Vagina (tissue), 2 donors: Measurements from ENCODE around the gene IGFLR1. TPM values are rescaled to one million over a fixed set of nuclear protein-coding genes. Genes with fewer than 3 reads are reported as not detected.

Source experiments
- DNase-seq, 2 donors: peaks; one replicate each; pipeline ENCODE4 v3.0.0-alpha.2; 2017; ENCODE audit errors: extremely low spot score in 2 of 2
- H3K27ac ChIP-seq: fragments of 200-600 bp; sonication (generic); one replicate; pipeline ENCODE4 v1.5.1; 2019
- H3K27me3 ChIP-seq: fragments of 200-600 bp; sonication (generic); one replicate; pipeline ENCODE4 v1.5.1; 2019
- H3K36me3 ChIP-seq, 2 donors: fragments of 200-600 bp; sonication (generic); one replicate each; pipeline ENCODE4 v1.5.1; 2017 to 2019
- H3K4me1 ChIP-seq: fragments of 200-600 bp; sonication (generic); one replicate; pipeline ENCODE4 v1.5.1; 2019
- H3K4me3 ChIP-seq, 2 donors: fragments of 200-600 bp; sonication (generic); 1 replicate in 1 of 2; 2 replicates in 1 of 2; pipeline ENCODE4 v1.5.1; 2016 to 2019
- H3K9me3 ChIP-seq: fragments of 200-600 bp; sonication (generic); one replicate; pipeline ENCODE4 v1.5.1; 2019
- POLR2A ChIP-seq, 2 donors: fragments of 450-650 bp; IDR thresholded peaks; one replicate each; pipeline ENCODE4 v1.6.1; 2017; ENCODE audit warnings: antibody characterized with exemption in 2 of 2, mild to moderate bottlenecking in 2 of 2, moderate library complexity in 2 of 2
- POLR2AphosphoS5 ChIP-seq, 2 donors: sonication (generic); formaldehyde crosslinking; IDR thresholded peaks; one replicate each; pipeline ENCODE4 v1.9.0; 2017; ENCODE audit warnings: antibody characterized with exemption in 2 of 2, mild to moderate bottlenecking in 2 of 2, low read depth in 1 of 2; ENCODE audit not compliant: insufficient read depth in 1 of 2
- intact Hi-C: fragments of 100-400 bp; cut with DNase I; formaldehyde crosslinking; loops from one replicate; pipeline ENCODE4 v1.15.1; 2023
- total RNA-seq: library from RNA; depleted of rRNA; stranded (reverse); fragments of >200 nt; gene quantifications from one replicate; pipeline ENCODE4 v1.2.3, GENCODE V29; 2016
- TF ChIP-seq, protein P1 (sequence below), 3 experiments: fragments of 450-650 bp in 2 of 3; fragments of 200-600 bp in 1 of 3; sonication (generic) in 1 of 3; IDR thresholded peaks; one replicate each; pipeline ENCODE4 v1.5.1; 2017 to 2019; ENCODE audit warnings: antibody characterized with exemption in 3 of 3, mild to moderate bottlenecking in 2 of 3, moderate library complexity in 2 of 3

Gene IGFLR1
- total RNA-seq, 1 donor from 2014 or later: 7.4 TPM

DNA sequence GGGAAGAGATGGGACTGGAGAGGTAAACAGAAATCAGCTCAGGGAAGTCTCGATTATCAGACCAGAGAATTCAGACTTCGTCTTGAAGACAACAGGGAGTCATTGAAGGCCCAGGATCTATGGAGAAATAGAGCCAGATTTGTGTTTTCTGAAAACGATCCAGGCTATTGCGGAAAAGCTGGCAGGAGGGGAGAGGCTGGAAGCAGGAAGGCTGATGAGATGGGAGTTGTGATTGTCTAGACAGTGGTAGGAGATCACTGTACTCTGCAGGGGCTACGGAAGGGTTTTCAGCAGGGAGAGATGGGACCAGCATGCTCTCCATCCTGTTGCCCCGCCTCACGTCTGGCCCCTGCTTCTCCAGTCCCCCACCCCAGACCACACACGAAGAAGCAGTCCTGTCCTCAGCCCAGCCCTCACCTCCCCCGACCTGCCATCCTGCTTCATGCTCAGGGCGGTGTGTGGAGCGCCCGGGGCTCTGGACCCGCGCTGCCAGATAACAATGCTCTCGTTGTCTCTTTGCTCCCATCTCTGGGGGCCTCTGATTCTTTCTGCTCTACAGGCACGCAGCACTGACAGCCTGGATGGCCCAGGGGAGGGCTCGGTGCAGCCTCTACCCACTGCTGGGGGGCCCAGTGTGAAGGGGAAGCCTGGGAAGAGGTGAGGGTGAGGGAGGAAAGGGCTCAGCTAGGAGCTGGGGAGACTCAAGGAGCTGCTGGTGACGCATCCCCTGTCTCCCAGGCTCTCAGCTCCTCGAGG, 35.0 kb upstream of the IGFLR1 start:
- Histone ChIP-seq H3K4me1 (peaks cover 20% of the 10 kb centered on the region), H3K4me3 (no peak overlapping the region), H3K27ac (no peak overlapping the region), H3K36me3 (peaks cover 0 to 22% of the 10 kb centered on the region in 2 donors), H3K27me3 (no peaks in the 10 kb centered on the region), H3K9me3 (no peaks in the 10 kb centered on the region)
- no peak for DNase-seq
- no peak for TF ChIP-seq POLR2A (IDR thresholded peaks at IDR 0.05)
- no peak for TF ChIP-seq POLR2AphosphoS5 (IDR thresholded peaks at IDR 0.05; ENCODE audit: insufficient read depth in 1 of 2, low read depth in 1 of 2)
- TF ChIP-seq, protein P1, sequence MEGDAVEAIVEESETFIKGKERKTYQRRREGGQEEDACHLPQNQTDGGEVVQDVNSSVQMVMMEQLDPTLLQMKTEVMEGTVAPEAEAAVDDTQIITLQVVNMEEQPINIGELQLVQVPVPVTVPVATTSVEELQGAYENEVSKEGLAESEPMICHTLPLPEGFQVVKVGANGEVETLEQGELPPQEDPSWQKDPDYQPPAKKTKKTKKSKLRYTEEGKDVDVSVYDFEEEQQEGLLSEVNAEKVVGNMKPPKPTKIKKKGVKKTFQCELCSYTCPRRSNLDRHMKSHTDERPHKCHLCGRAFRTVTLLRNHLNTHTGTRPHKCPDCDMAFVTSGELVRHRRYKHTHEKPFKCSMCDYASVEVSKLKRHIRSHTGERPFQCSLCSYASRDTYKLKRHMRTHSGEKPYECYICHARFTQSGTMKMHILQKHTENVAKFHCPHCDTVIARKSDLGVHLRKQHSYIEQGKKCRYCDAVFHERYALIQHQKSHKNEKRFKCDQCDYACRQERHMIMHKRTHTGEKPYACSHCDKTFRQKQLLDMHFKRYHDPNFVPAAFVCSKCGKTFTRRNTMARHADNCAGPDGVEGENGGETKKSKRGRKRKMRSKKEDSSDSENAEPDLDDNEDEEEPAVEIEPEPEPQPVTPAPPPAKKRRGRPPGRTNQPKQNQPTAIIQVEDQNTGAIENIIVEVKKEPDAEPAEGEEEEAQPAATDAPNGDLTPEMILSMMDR (IDR thresholded peaks at IDR 0.05): no peak
- intact Hi-C loops: loop anchor here (10.0 kb wide), 1 partner anchor 158 kb away; the partner anchor contains the start of gene LRFN3

- Histone ChIP-seq H3K36me3 (peaks cover 0 to 17% of the 10 kb centered on the region in 2 donors), H3K27me3 (no peaks in the 10 kb centered on the region), H3K4me1 (peaks cover 20% of the 10 kb centered on the region), H3K9me3 (no peaks in the 10 kb centered on the region), H3K27ac (peak overlapping the region; percentile 46), H3K4me3 (peak overlapping the region; percentile 57 to 87)
- TF ChIP-seq, protein P1 (IDR thresholded peaks at IDR 0.05): no peak
- TF ChIP-seq POLR2AphosphoS5 (IDR thresholded peaks at IDR 0.05; ENCODE audit: insufficient read depth in 1 of 2, low read depth in 1 of 2) (no peak), POLR2A (IDR thresholded peaks at IDR 0.05) (no peak)
- intact Hi-C loops: loop anchor here (10.0 kb wide), 1 partner anchor 159 kb away; the partner anchor contains the start of gene LRFN3
- DNase-seq: no peak
Observed at GRCh38 chr19:35776102-35776788, 34.0 kb upstream of the IGFLR1 start.

GRCh38 chr19:35775298-35776101, 33.2 kb upstream of the IGFLR1 start, which contains the start of gene ARHGAP33:
Gene ARHGAP33, plus strand, starts transcription at chr19:35775564. Its CDS starts 95 bp downstream, at chr19:35775659.
- H3K27ac ChIP-seq: peak within 1 kb of the TSS; percentile 46
- TF ChIP-seq POLR2AphosphoS5 (IDR thresholded peaks at IDR 0.05; ENCODE audit: insufficient read depth in 1 of 2, low read depth in 1 of 2): peak in 1 of 2 donors; percentile 38
- TF ChIP-seq, protein P1 (IDR thresholded peaks at IDR 0.05): no peak
- no peaks in the 10 kb centered on the region for H3K27me3 ChIP-seq
- peak within 1 kb of the TSS; percentile 57 to 87 for H3K4me3 ChIP-seq
- DNase-seq: peak in 1 of 2 donors; percentile 93
- no peaks in the 10 kb centered on the region for H3K9me3 ChIP-seq
- H3K4me1 ChIP-seq: peaks cover 20% of the 10 kb centered on the region
- intact Hi-C loops: loop anchor here (10.0 kb wide), 1 partner anchor 159 kb away; the partner anchor contains the start of gene LRFN3
- peaks cover 0 to 9% of the 10 kb centered on the region in 2 donors for H3K36me3 ChIP-seq

GRCh38 chr19:35775046-35775297, 32.7 kb upstream of the IGFLR1 start:
- Histone ChIP-seq H3K36me3 (peaks cover 0 to 4% of the 10 kb centered on the region in 2 donors), H3K27ac (no peak overlapping the region), H3K27me3 (no peaks in the 10 kb centered on the region), H3K4me3 (peak overlapping the region; percentile 57 to 87), H3K9me3 (no peaks in the 10 kb centered on the region), H3K4me1 (peaks cover 20% of the 10 kb centered on the region)
- TF ChIP-seq POLR2AphosphoS5 (IDR thresholded peaks at IDR 0.05; ENCODE audit: insufficient read depth in 1 of 2, low read depth in 1 of 2): no peak
- TF ChIP-seq POLR2A (IDR thresholded peaks at IDR 0.05): no peak
- TF ChIP-seq, protein P1 (IDR thresholded peaks at IDR 0.05): no peak
- intact Hi-C loops: loop anchor here (10.0 kb wide), 1 partner anchor 160 kb away; the partner anchor contains the start of gene LRFN3
- no peak for DNase-seq
